Ishikawa (cell line): ENCODE measurements around the gene WIPI1.

Source experiments
- CEBPB ChIP-seq: IDR thresholded peaks from 2 replicates; pipeline ENCODE4 v1.6.1; 2012
- CREB1 ChIP-seq: IDR thresholded peaks from 2 replicates; pipeline ENCODE4 v1.6.1; 2012; ENCODE audit warnings: low read depth
- EGR1 ChIP-seq: IDR thresholded peaks from 2 replicates; pipeline ENCODE4 v1.6.1; 2012
- EP300 ChIP-seq: IDR thresholded peaks from 2 replicates; pipeline ENCODE4 v1.6.1; 2012; ENCODE audit warnings: borderline replicate concordance
- FOXM1 ChIP-seq: IDR thresholded peaks from 2 replicates; pipeline ENCODE4 v1.6.1; 2012; ENCODE audit warnings: low read depth, borderline replicate concordance
- NFIC ChIP-seq: IDR thresholded peaks from 2 replicates; pipeline ENCODE4 v1.6.1; 2012
- RAD21 ChIP-seq: IDR thresholded peaks from 2 replicates; pipeline ENCODE4 v1.6.1; 2012; ENCODE audit warnings: low read depth
- TAF1 ChIP-seq: IDR thresholded peaks from 2 replicates; pipeline ENCODE4 v1.6.1; 2012; ENCODE audit warnings: low read depth, mild to moderate bottlenecking
- TCF12 ChIP-seq: IDR thresholded peaks from 2 replicates; pipeline ENCODE4 v1.6.1; 2012; ENCODE audit warnings: low read depth
- TEAD4 ChIP-seq: IDR thresholded peaks from 2 replicates; pipeline ENCODE4 v1.6.1; 2012
- YY1 ChIP-seq: IDR thresholded peaks from 2 replicates; pipeline ENCODE4 v1.6.1; 2012; ENCODE audit warnings: low read depth
- TF ChIP-seq, protein P1 (sequence below): IDR thresholded peaks from 2 replicates; pipeline ENCODE4 v1.6.1; 2012
- TF ChIP-seq, protein P2 (sequence below): IDR thresholded peaks from 2 replicates; pipeline ENCODE4 v1.6.1; 2012; ENCODE audit warnings: low read depth, mild to moderate bottlenecking
- TF ChIP-seq, protein P3 (sequence below): IDR thresholded peaks from 2 replicates; pipeline ENCODE4 v1.6.1; 2012

DNA sequence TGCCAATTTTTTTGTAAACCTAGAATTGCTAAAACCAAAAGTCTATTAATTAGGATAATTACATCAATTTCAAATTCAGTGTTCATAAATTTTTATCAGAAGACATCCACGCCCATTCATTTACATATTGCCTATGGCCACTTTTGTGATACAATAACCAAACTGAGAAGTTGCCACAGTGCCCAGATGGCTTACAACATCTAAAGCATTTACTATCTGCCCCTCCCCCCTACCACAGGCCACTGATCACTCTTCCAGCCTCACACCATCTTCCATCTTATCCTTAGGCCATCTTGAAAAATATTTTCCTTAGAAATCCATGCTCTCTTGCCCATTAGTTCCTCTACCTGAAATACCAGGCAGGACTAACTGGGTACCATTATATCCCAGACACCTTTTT, 48.7 kb upstream of the WIPI1 start:
- TF ChIP-seq, protein P1, sequence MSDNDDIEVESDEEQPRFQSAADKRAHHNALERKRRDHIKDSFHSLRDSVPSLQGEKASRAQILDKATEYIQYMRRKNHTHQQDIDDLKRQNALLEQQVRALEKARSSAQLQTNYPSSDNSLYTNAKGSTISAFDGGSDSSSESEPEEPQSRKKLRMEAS, result no peak
- TF ChIP-seq, protein P2, sequence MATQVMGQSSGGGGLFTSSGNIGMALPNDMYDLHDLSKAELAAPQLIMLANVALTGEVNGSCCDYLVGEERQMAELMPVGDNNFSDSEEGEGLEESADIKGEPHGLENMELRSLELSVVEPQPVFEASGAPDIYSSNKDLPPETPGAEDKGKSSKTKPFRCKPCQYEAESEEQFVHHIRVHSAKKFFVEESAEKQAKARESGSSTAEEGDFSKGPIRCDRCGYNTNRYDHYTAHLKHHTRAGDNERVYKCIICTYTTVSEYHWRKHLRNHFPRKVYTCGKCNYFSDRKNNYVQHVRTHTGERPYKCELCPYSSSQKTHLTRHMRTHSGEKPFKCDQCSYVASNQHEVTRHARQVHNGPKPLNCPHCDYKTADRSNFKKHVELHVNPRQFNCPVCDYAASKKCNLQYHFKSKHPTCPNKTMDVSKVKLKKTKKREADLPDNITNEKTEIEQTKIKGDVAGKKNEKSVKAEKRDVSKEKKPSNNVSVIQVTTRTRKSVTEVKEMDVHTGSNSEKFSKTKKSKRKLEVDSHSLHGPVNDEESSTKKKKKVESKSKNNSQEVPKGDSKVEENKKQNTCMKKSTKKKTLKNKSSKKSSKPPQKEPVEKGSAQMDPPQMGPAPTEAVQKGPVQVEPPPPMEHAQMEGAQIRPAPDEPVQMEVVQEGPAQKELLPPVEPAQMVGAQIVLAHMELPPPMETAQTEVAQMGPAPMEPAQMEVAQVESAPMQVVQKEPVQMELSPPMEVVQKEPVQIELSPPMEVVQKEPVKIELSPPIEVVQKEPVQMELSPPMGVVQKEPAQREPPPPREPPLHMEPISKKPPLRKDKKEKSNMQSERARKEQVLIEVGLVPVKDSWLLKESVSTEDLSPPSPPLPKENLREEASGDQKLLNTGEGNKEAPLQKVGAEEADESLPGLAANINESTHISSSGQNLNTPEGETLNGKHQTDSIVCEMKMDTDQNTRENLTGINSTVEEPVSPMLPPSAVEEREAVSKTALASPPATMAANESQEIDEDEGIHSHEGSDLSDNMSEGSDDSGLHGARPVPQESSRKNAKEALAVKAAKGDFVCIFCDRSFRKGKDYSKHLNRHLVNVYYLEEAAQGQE, result no peak
- TF ChIP-seq EGR1, result no peak
- no peak for TF ChIP-seq CREB1
- no peak for TF ChIP-seq YY1
- TF ChIP-seq FOXM1, result no peak
- TF ChIP-seq, protein P3, sequence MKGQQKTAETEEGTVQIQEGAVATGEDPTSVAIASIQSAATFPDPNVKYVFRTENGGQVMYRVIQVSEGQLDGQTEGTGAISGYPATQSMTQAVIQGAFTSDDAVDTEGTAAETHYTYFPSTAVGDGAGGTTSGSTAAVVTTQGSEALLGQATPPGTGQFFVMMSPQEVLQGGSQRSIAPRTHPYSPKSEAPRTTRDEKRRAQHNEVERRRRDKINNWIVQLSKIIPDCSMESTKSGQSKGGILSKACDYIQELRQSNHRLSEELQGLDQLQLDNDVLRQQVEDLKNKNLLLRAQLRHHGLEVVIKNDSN, result no peak
- TF ChIP-seq EP300, result no peak
- no peak for TF ChIP-seq NFIC
- TF ChIP-seq TAF1, result no peak
- TF ChIP-seq TEAD4, result no peak
- no peak for TF ChIP-seq CEBPB
- TF ChIP-seq RAD21, result no peak
- no peak for TF ChIP-seq TCF12
